Measurements from ENCODE around the gene KMT2C.
"Not testable (repeated sequence)": the region's sequence is repeated elsewhere in the genome, so short reads cannot be mapped to it uniquely, and the experiment has no call there.

DNA sequence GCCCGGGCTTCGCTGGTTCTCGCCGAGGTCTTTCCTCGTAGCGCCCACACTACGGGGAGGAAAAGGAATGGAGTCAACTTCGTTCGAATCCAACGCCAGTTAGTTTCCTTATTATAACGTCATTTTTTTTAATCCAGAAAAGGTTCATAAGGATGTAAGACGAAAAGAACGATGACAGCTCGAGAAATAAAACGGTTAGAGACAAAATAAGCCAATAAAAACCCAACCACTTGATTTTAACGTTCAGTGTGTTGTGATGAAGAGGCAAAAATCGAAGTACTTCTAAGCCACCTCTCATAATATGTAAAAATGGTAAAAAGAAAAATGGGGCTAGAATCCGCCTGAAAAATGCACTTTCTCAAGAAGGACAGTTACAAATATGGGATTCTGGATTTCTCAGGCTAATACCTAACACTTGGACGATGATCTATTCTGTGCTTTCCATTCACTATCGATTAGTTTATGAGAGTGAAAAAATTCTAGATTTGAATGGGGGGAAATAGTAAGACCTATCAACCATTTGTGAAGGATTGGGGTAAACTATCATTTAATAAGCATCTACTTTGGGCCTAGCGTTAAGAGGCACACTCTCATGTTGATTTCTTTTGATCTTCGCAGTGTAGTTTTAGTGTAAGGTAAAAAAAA is 1.2 kb upstream of the KMT2C start:
- not testable (repeated sequence) for TF ChIP-seq POLR2A (IDR thresholded peaks at IDR 0.05)
- TF ChIP-seq, protein P1, sequence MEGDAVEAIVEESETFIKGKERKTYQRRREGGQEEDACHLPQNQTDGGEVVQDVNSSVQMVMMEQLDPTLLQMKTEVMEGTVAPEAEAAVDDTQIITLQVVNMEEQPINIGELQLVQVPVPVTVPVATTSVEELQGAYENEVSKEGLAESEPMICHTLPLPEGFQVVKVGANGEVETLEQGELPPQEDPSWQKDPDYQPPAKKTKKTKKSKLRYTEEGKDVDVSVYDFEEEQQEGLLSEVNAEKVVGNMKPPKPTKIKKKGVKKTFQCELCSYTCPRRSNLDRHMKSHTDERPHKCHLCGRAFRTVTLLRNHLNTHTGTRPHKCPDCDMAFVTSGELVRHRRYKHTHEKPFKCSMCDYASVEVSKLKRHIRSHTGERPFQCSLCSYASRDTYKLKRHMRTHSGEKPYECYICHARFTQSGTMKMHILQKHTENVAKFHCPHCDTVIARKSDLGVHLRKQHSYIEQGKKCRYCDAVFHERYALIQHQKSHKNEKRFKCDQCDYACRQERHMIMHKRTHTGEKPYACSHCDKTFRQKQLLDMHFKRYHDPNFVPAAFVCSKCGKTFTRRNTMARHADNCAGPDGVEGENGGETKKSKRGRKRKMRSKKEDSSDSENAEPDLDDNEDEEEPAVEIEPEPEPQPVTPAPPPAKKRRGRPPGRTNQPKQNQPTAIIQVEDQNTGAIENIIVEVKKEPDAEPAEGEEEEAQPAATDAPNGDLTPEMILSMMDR (IDR thresholded peaks at IDR 0.05), result not testable (repeated sequence)
